Epithelial cell of esophagus (primary cell): Measurements from ENCODE around the gene FGF12.

ENCODE experiments used
- DNase-seq: peaks from one replicate; pipeline ENCODE4 v3.0.0; 2010; ENCODE audit warnings: low read depth
- H3K4me3 ChIP-seq: 2 replicates; pipeline ENCODE4 v1.5.1; 2011; ENCODE audit warnings: mild to moderate bottlenecking, low read length, control low read depth
- CTCF ChIP-seq: IDR thresholded peaks from 2 replicates; pipeline ENCODE4 v1.5.1; 2011; ENCODE audit warnings: low read depth, mild to moderate bottlenecking, low read length, control low read depth, inconsistent platforms; ENCODE audit not compliant: insufficient read depth; ENCODE audit errors: missing control alignments

FGF12 gene

GRCh38 chr3:192685801-192686200 is 41.5 kb downstream of the FGF12 start:
- peak; percentile 19 for DNase-seq
- TF ChIP-seq CTCF = no peak
- H3K4me3 ChIP-seq = no peak overlapping the region

DNA sequence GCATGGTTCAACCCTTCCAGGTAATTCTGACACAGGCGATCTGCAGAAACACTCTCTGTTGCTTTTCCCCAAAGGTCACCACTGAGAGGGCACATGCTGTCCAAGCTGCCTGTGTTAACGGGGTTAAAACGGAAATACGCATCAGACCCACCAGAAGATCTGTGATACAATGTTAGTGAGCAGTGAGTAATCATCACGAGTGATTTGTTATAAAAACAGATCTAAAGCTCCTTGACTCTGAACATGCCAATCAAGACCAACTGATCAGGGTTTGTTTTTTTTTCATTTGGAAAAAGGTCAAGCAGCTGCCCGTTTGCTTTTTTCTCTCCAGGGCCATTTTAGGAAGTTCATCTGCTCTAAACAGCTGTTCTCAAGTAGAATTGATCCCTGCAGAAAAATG is 43.2 kb downstream of the FGF12 start:
- no peak for TF ChIP-seq CTCF
- no peak for DNase-seq
- H3K4me3 ChIP-seq = no peak overlapping the region

- TF ChIP-seq CTCF = no peak
- no peak for DNase-seq
- no peak overlapping the region for H3K4me3 ChIP-seq
Measured at GRCh38 chr3:192675958-192676649, 51.2 kb downstream of the FGF12 start.

GRCh38 chr3:192655628-192656027 is 71.7 kb downstream of the FGF12 start:
- DNase-seq = no peak
- TF ChIP-seq CTCF = no peak
- H3K4me3 ChIP-seq = no peak overlapping the region

DNA sequence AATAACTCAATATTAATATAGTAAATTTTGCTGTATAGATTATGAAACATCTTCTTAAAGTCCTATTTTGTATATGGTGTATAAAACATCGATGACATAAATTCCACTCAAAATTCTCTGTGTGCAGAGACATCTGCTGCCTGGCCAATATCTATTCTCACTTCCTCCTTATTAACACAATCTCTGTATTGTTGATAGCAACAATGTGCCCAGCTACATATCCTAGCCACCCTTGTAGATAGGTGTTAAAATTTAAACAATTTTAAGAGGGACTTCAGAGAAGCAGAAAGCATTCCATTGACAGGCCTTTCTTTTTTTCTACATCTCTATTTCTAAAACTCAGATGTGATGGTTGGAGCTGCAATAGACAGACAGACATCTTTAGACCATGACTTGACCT is 72.3 kb downstream of the FGF12 start:
- no peak for TF ChIP-seq CTCF
- DNase-seq = no peak
- H3K4me3 ChIP-seq = no peak overlapping the region

- DNase-seq = no peak
- H3K4me3 ChIP-seq = no peak overlapping the region
- TF ChIP-seq CTCF = no peak
Measured at GRCh38 chr3:192653862-192654261, 73.5 kb downstream of the FGF12 start.

DNA sequence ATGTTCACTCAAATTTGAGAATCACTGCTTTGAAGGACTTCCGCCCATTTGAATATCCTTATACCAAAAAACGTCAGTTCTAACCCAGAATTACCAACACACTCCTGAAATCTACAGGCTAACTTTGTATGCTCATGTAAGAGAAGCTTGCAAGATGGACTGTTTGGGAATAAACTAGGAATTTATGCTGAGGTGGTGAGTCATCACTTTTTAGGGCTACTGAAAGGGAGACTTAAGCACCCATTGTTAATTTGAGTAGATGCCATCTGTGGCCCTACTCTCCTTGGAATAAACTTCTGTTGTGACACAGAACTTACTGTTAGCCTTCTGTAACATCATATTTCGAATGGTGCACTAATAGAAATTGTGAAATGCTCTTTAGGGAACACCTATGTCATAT is 74.6 kb downstream of the FGF12 start:
- no peak for TF ChIP-seq CTCF
- H3K4me3 ChIP-seq = no peak overlapping the region
- DNase-seq = no peak
